COLO829 (cell line): ENCODE results near the gene DHRS1.
A peak's percentile ranks its signal among the peaks of the same experiment; 100 is the strongest.
"Not testable (repeated sequence)": the region's sequence is repeated elsewhere in the genome, so short reads cannot be mapped to it uniquely, and the experiment has no call there.

ENCODE experiments used
- DNase-seq: peaks from one replicate; pipeline ENCODE4 v3.0.0; 2012; ENCODE audit warnings: low spot score

DHRS1 gene

GRCh38 chr14:24327914-24328313 is 28.3 kb upstream of the DHRS1 start:
- not testable (repeated sequence) for DNase-seq

GRCh38 chr14:24327303-24327702 is 27.7 kb upstream of the DHRS1 start:
- DNase-seq = no peak

GRCh38 chr14:24325963-24326362 is 26.4 kb upstream of the DHRS1 start:
- DNase-seq = no peak

DNA sequence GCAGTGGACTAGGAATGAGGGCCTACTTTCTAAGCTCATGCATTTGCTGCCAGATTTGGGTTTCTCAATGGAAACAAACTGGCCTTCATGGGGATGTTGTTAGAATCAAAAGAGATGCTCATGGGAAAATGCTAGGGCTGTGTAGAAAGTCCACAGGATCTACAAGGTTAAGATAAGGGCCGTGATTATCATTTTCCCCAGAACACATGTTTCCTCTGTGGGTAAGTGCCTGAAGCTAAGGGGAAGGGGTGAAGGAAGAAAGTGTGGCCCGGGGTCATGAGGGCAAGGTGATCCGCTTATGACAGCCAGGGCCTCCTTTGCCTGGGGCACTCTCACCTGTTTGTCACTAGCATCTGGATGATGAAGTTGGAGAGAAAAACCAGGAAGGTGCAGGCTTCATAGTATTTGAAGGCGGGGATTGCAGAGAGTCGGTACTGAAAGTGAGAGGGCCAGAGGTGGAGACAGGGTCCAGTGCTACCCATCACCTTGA is 25.5 kb upstream of the DHRS1 start:
- no peak for DNase-seq

- DNase-seq = no peak
These were observed 24.4 kb upstream of the DHRS1 start for GRCh38 chr14:24324024-24324423.

GRCh38 chr14:24323341-24323740 is 23.8 kb upstream of the DHRS1 start:
- no peak for DNase-seq

DNA sequence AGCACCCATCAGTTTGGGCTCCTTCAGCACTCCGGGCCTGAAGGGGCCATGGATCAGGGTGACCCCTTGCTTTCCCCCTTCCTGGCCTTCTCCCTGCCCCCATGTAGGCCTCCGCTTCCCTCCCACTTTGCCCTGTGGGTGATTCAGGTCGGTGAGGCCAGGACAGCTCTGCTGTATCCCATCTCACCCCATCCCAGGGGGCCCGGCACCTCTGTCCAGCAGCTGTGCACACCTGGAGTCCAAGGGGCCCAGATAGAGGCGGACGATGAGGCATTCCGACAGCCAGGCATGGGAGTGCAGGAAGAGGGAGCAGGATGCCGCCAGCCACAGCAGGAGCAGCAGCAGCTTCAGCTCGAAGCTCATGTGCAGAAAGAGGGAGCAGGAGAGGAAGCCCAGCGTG is 23.1 kb upstream of the DHRS1 start:
- DNase-seq = no peak

- DNase-seq = no peak
These were observed 21.8 kb upstream of the DHRS1 start for GRCh38 chr14:24321212-24321975.

- DNase-seq = peak; percentile 48
These were observed 17.8 kb upstream of the DHRS1 start for GRCh38 chr14:24317141-24317928.

GRCh38 chr14:24316597-24316950 is 17.0 kb upstream of the DHRS1 start:
- no peak for DNase-seq

DNA sequence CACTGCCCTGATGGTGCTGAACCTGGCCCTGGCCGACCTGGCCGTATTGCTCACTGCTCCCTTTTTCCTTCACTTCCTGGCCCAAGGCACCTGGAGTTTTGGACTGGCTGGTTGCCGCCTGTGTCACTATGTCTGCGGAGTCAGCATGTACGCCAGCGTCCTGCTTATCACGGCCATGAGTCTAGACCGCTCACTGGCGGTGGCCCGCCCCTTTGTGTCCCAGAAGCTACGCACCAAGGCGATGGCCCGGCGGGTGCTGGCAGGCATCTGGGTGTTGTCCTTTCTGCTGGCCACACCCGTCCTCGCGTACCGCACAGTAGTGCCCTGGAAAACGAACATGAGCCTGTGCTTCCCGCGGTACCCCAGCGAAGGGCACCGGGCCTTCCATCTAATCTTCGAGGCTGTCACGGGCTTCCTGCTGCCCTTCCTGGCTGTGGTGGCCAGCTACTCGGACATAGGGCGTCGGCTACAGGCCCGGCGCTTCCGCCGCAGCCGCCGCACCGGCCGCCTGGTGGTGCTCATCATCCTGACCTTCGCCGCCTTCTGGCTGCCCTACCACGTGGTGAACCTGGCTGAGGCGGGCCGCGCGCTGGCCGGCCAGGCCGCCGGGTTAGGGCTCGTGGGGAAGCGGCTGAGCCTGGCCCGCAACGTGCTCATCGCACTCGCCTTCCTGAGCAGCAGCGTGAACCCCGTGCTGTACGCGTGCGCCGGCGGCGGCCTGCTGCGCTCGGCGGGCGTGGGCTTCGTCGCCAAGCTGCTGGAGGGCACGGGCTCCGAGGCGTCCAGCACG is 16.4 kb upstream of the DHRS1 start:
- DNase-seq = no peak

GRCh38 chr14:24315243-24315806 is 15.7 kb upstream of the DHRS1 start:
- no peak for DNase-seq

- DNase-seq = no peak
These were observed 15.0 kb upstream of the DHRS1 start for GRCh38 chr14:24314377-24315193.

- DNase-seq = no peak
These were observed 14.3 kb upstream of the DHRS1 start for GRCh38 chr14:24313913-24314312.

- DNase-seq = no peak
These were observed 13.3 kb upstream of the DHRS1 start for GRCh38 chr14:24312736-24313507.

GRCh38 chr14:24311837-24312615 is 12.4 kb upstream of the DHRS1 start:
- DNase-seq = no peak

- no peak for DNase-seq
These were observed 11.3 kb upstream of the DHRS1 start, which contains the start of gene LTB4R for GRCh38 chr14:24310646-24311604. LTB4R (plus strand) TSS chr14:24311502; CDS start chr14:24315652, 4,150 bp downstream.

DNA sequence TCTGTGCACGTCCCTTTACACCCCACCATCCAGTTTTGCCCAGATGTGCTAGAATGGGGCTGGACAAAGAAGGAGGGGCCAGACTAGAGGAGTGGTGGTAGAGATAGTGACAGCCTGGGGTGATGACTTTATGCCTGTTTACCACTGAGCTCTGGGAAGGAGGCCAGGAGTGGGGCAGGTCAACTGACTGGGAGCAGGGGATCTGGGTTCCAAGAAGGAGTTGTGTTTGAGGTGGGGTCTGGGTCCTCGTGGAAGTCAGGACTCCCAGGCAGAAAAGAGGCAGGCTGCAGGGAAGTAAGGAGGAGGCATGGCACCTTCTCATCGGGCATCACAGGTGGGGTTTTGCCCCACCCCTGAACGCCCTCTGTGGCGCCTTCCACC is 10.7 kb upstream of the DHRS1 start:
- DNase-seq = no peak
